Astrocyte of the cerebellum (primary cell): ENCODE measurements around the gene OMP.

Experiments
- DNase-seq: peaks from one replicate; pipeline ENCODE4 v3.0.0-alpha.2; 2011; ENCODE audit warnings: low read depth
- H3K4me3 ChIP-seq: 2 replicates; pipeline ENCODE4 v1.5.1; 2011; ENCODE audit warnings: mild to moderate bottlenecking, low read depth, low read length, moderate library complexity
- in situ Hi-C: cut with HindIII; loops from 2 replicates; pipeline ENCODE4 v1.10.0; 2017; ENCODE audit warnings: low sequenced_read_pairs
- TF ChIP-seq, protein P1 (sequence below): IDR thresholded peaks from 2 replicates; pipeline ENCODE4 v1.5.1; 2012; ENCODE audit warnings: low read length, low read depth, moderate library complexity, mild to moderate bottlenecking; ENCODE audit errors: missing control alignments

Gene OMP

DNA sequence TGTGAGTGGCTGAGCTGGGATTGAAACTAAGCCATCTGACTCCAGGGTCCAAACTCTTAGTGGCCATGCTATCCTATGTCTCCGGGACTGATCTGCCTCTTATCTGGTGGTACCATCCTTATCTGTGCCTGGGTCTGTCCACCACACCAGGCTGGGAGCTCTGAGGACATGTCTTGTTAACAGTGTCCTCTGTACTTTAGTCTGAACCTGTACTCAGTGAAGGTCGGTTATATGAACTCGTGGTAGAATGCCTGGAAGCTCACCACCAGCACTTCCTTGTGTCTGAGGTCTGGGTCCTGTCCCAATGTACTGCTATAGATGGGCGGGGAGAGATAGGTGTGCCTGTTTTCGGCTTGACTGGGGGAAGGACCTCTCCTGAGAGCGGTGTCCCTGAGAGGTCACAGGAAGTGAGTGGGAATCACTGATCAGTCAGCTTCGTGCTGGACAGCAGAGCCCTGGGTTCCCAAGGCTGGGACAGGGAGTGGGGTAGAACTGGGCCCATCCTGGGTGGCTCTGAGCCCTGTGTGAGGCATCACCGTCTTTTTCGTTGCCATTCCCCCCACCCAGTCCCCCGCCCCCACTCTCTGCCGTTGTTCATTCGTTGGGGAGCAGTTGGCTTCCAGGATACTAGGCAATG lies 34.3 kb downstream of the OMP start:
- in situ Hi-C loops, result no loop called here
- no peak overlapping the region for H3K4me3 ChIP-seq
- no peak for DNase-seq
- TF ChIP-seq, protein P1, sequence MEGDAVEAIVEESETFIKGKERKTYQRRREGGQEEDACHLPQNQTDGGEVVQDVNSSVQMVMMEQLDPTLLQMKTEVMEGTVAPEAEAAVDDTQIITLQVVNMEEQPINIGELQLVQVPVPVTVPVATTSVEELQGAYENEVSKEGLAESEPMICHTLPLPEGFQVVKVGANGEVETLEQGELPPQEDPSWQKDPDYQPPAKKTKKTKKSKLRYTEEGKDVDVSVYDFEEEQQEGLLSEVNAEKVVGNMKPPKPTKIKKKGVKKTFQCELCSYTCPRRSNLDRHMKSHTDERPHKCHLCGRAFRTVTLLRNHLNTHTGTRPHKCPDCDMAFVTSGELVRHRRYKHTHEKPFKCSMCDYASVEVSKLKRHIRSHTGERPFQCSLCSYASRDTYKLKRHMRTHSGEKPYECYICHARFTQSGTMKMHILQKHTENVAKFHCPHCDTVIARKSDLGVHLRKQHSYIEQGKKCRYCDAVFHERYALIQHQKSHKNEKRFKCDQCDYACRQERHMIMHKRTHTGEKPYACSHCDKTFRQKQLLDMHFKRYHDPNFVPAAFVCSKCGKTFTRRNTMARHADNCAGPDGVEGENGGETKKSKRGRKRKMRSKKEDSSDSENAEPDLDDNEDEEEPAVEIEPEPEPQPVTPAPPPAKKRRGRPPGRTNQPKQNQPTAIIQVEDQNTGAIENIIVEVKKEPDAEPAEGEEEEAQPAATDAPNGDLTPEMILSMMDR, result no peak

DNA sequence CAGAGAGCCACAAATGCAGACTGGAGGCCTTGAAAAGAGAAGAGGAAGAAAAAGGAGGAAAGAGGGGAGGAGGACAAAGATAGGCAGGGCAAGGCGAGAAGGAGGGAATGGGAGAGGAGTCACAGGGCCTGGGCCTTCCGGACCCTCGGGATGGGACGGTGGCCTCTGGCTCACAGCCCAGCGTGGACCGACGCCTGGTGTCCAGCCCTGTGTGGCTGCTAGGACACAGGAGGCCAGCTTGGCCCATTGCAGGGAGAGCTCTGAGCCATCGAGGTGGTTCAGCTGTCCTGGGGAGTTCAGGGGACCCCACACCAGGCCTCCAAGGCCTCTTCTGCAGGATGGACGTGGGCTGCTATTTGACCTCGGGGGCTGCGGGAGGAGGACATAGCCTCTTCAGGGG lies 34.8 kb downstream of the OMP start:
- in situ Hi-C loops, result no loop called here

DNA sequence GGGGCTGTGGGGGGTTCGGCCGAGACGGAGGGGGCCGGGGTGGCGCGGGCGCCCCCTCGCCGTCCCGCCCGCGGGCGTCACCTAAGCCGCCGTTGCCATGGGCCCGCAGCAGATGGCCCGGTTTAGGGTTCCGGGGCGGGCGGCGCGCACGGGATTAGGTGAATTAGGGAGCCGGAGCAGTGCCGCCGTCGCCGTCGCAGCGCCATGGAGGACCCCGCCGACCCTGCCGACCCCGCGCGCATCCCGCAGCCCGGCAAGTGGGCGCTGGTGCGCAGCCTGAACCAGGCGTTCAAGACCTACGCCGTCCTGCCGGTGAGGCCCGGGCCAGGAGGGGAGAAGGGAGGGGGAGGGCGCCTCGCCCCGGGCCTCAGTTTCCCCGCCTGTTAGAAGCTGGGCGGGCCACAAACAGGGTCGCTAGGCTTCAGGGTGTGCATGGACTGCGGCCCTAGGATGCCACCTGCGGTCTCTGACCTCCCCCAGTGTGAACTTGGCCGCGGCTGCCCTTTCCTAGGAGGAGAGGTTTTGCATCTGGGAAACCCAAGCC lies 35.5 kb downstream of the OMP start:
- TF ChIP-seq, protein P1, result no peak
- DNase-seq, result no peak
- in situ Hi-C loops, result no loop called here
- no peak overlapping the region for H3K4me3 ChIP-seq

More for the DNA sequence above, 34.8 kb downstream of the OMP start:
- H3K4me3 ChIP-seq, result no peak overlapping the region
- TF ChIP-seq, protein P1, result no peak
- DNase-seq, result no peak

DNA sequence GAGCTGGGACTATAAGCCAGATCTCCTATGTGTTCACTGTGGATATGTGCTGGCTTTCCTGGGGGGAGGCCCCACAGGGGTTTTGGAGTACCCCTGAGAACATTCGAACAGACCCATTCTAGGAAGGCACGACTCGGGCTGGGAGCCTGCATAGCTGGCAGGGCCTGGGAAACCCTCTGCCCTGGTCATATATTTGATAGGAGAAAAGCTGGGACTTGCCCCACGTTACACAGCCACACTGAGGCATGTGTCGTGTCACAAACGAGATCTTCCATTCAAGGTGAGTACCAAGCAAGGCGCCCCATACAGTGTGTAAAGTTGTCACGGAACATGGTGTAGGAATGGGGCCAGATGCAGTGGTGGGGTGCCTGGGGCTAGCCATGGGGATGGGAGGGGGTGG lies 36.6 kb downstream of the OMP start:
- H3K4me3 ChIP-seq, result no peak overlapping the region
- TF ChIP-seq, protein P1, result no peak
- no peak for DNase-seq
- in situ Hi-C loops, result no loop called here

DNA sequence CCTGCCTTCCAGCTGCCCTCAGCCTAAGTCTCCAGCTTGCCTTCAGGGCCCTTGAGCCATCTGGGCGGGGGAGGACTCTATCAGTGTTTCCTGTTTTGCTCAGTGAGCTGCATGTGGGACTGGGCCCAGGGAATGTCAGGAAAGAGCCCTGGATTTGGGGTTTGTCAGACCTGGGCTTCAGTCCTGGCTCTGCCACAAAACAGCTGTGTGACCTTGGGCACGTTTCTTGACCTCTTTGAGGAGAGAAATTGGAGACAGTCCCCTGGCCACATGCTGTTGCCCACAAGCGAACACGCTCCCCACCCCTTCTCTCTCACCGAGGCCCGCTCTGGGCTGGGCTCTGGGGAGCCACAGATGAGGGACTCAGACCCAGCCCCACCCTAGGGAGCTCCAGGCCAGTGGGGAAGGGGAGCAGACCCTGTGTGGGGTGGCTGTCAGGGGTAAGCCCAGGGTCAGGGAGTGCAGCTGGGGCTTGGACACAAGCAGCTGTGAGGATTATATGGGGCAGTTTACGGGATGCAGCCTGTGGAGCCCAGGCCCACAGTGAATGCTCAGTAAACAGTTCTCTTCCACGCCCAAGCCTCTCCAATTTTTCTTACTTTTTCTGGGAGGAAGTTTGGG lies 37.7 kb downstream of the OMP start:
- no peak overlapping the region for H3K4me3 ChIP-seq
- TF ChIP-seq, protein P1, result no peak
- DNase-seq, result no peak
- in situ Hi-C loops, result loop anchor here (10.0 kb wide), 1 partner anchor 76 kb away; the partner anchor contains the start of gene CAPN5

GRCh38 chr11:77141034-77141433 lies 38.4 kb downstream of the OMP start:
- no peak overlapping the region for H3K4me3 ChIP-seq
- no peak for DNase-seq
- TF ChIP-seq, protein P1, result no peak
- in situ Hi-C loops, result loop anchor here (10.0 kb wide), 1 partner anchor 76 kb away; the partner anchor contains the start of gene CAPN5
